Measurements from ENCODE around the gene AUP1. TPM values are rescaled to one million over a fixed set of nuclear protein-coding genes. Genes with fewer than 3 reads are reported as not detected.

AUP1 gene
- total and polyA plus RNA-seq, 10 of the 15 experiments (the other 5 are each of a cell fraction or from before 2014, with no cell fraction given) = 39.1 to 215 (median 138) TPM

GRCh38 chr2:74527741-74528140 lies 1.8 kb downstream of the AUP1 start:
- intact Hi-C loops (cut with micrococcal nuclease; ENCODE audit: unreplicated experiment) = no loop called here
- FAIRE-seq (no peak), DNase-seq (ENCODE audit: low read depth, low spot score) (no peak), ATAC-seq (no peak)
- TF ChIP-seq SMAD1 (IDR thresholded peaks at IDR 0.05; ENCODE audit: low read depth, partially characterized antibody) (no peak), PAX5 (IDR thresholded peaks at IDR 0.05; ENCODE audit: borderline replicate concordance, low read depth, low read length) (no peak), PKNOX1 (IDR thresholded peaks at IDR 0.05) (no peak), NR2F1 (conservative IDR thresholded peaks at IDR 0.05) (no peak), CHD2 (IDR thresholded peaks at IDR 0.05; ENCODE audit: borderline replicate concordance, low read depth, low read length) (no peak), REST (IDR thresholded peaks at IDR 0.05; ENCODE audit: low read depth, low read length) (no peak), IRF5 (IDR thresholded peaks at IDR 0.05; ENCODE audit: borderline replicate concordance) (no peak), POLR2AphosphoS2 (IDR thresholded peaks at IDR 0.05; ENCODE audit: low read depth, low read length) (no peak)
- SMC1A ChIA-PET (ENCODE audit: uncharacterized antibody, unreplicated experiment) = interaction anchor here (1.7 to 9.9 kb wide), 3 partner anchors 19 to 59 kb away, joined by 7 to 208 read pairs (median 52); partner anchors contain the start of gene PCGF1
- in situ Hi-C loops (cut with MboI) = no loop called here
- Histone ChIP-seq H3K4me1 (ENCODE audit: control insufficient read depth, insufficient read depth, low read length) (peaks cover 33% of the 10 kb centered on the region), H3K4me2 (ENCODE audit: control insufficient read depth, insufficient read depth) (peak overlapping the region; percentile 88), H3K79me2 (ENCODE audit: control insufficient read depth, insufficient read depth, low read length) (peaks cover 50% of the 10 kb centered on the region), H3K27ac (ENCODE audit: control insufficient read depth, insufficient read depth) (no peak overlapping the region), H3K36me3 (ENCODE audit: control insufficient read depth in 2 of 2, insufficient read depth in 2 of 2, low read length in 1 of 2) (peaks cover 13 to 29% of the 10 kb centered on the region in 2 experiments), H3K27me3 (replicated peaks in 1 of 2; ENCODE audit: control insufficient read depth in 2 of 2, insufficient read depth in 2 of 2, low read length in 1 of 2) (no peaks in the 10 kb centered on the region), H2AFZ (ENCODE audit: control insufficient read depth, low read depth, low read length) (no peak overlapping the region), H3K9ac (ENCODE audit: control insufficient read depth, insufficient read depth, low read length) (no peak overlapping the region), H3K9me3 (replicated peaks; ENCODE audit: control insufficient read depth, insufficient read depth, low read length) (no peaks in the 10 kb centered on the region), H3K4me3 (peak overlapping the region; percentile 84; the same call in 1 of the 2 replicates), H4K20me1 (ENCODE audit: control insufficient read depth, insufficient read depth) (no peaks in the 10 kb centered on the region)
- WGBS (ENCODE audit: insufficient coverage, insufficient replicate concordance, low lambda C conversion rate, missing lambda C conversion rate) = 95% methylated on average over 9 of the region's 9 CpGs
- BruUV-seq (replicated peaks) = TSS peak; percentile 78
- CTCF ChIA-PET = interaction anchor here (1.5 to 10.4 kb wide), 4 partner anchors 18 to 59 kb away, joined by 4 to 226 read pairs (median 116); partner anchors contain the start of gene PCGF1
- RAD21 ChIA-PET (ENCODE audit: unreplicated experiment) = interaction anchor here (7.5 kb wide), 1 partner anchor 59 kb away, joined by 158 read pairs; no protein-coding TSS in a partner anchor
- POLR2A ChIA-PET = interaction anchor here (0.7 to 2.6 kb wide), 3 partner anchors 24 to 59 kb away, joined by 3 to 10 read pairs (median 3); partner anchors contain the start of genes CCDC142 and TTC31

Data from GM12878 (cell line).